ENCODE measurements around the gene SGPL1.

Gene SGPL1

GRCh38 chr10:70772627-70773026 lies 43.1 kb upstream of the SGPL1 start:
- peak; percentile 12 for DNase-seq (ENCODE audit: low spot score)
- no peak for TF ChIP-seq CTCF (IDR thresholded peaks at IDR 0.05; ENCODE audit: borderline replicate concordance, control extremely low read depth, extremely low read depth, insufficient read depth, missing control alignments)
- in situ Hi-C loops (cut with MboI; ENCODE audit: low sequenced_read_pairs, unreplicated experiment) = loop anchor here (25.0 kb wide), 1 partner anchor 310 kb away; no protein-coding TSS in a partner anchor

GRCh38 chr10:70773461-70773860 lies 42.3 kb upstream of the SGPL1 start:
- in situ Hi-C loops (cut with MboI; ENCODE audit: low sequenced_read_pairs, unreplicated experiment) = loop anchor here (25.0 kb wide), 1 partner anchor 311 kb away; no protein-coding TSS in a partner anchor
- DNase-seq (ENCODE audit: low spot score) = no peak
- TF ChIP-seq CTCF (IDR thresholded peaks at IDR 0.05; ENCODE audit: borderline replicate concordance, control extremely low read depth, extremely low read depth, insufficient read depth, missing control alignments) = no peak

- DNase-seq (ENCODE audit: low spot score) = peak; percentile 27
- in situ Hi-C loops (cut with MboI; ENCODE audit: low sequenced_read_pairs, unreplicated experiment) = loop anchor here (25.0 kb wide), 1 partner anchor 312 kb away; no protein-coding TSS in a partner anchor
- TF ChIP-seq CTCF (IDR thresholded peaks at IDR 0.05; ENCODE audit: borderline replicate concordance, control extremely low read depth, extremely low read depth, insufficient read depth, missing control alignments) = no peak
Measured at GRCh38 chr10:70773965-70774809, 41.6 kb upstream of the SGPL1 start.

GRCh38 chr10:70774810-70775678 lies 40.7 kb upstream of the SGPL1 start:
- peak; percentile 16 for DNase-seq (ENCODE audit: low spot score)
- in situ Hi-C loops (cut with MboI; ENCODE audit: low sequenced_read_pairs, unreplicated experiment) = loop anchor here (25.0 kb wide), 1 partner anchor 313 kb away; no protein-coding TSS in a partner anchor
- no peak for TF ChIP-seq CTCF (IDR thresholded peaks at IDR 0.05; ENCODE audit: borderline replicate concordance, control extremely low read depth, extremely low read depth, insufficient read depth, missing control alignments)

- peak; percentile 21 for DNase-seq (ENCODE audit: low spot score)
- no peak for TF ChIP-seq CTCF (IDR thresholded peaks at IDR 0.05; ENCODE audit: borderline replicate concordance, control extremely low read depth, extremely low read depth, insufficient read depth, missing control alignments)
- in situ Hi-C loops (cut with MboI; ENCODE audit: low sequenced_read_pairs, unreplicated experiment) = no loop called here
Measured at GRCh38 chr10:70775679-70776454, 39.9 kb upstream of the SGPL1 start.
